MV-4-11 (cell line): ENCODE data around the gene APBA3.
A peak's percentile ranks its signal among the peaks of the same experiment; 100 is the strongest.

Source experiments
- DNase-seq: peaks from one replicate; lab custom pipeline; 2025; lab: John Stamatoyannopoulos, UW

The APBA3 gene

GRCh38 chr19:3761382-3762129 is at the start of gene APBA3:
APBA3 (minus strand) TSS chr19:3761692; CDS start chr19:3760264, 1,428 bp downstream.
- DNase-seq = peak; percentile 91

- no peak for DNase-seq
Observed at GRCh38 chr19:3810708-3811355, 49.3 kb upstream of the APBA3 start.

GRCh38 chr19:3809881-3810707 is 48.6 kb upstream of the APBA3 start:
- DNase-seq = no peak

- DNase-seq = no peak
Observed at GRCh38 chr19:3808420-3809143, 47.1 kb upstream of the APBA3 start.

GRCh38 chr19:3807574-3808354 is 46.3 kb upstream of the APBA3 start:
- DNase-seq = no peak

GRCh38 chr19:3807131-3807480 is 45.6 kb upstream of the APBA3 start:
- DNase-seq = no peak

GRCh38 chr19:3805859-3806258 is 44.4 kb upstream of the APBA3 start:
- DNase-seq = no peak

- DNase-seq = no peak
Observed at GRCh38 chr19:3804429-3804828, 42.9 kb upstream of the APBA3 start.

- no peak for DNase-seq
Observed at GRCh38 chr19:3803986-3804385, 42.5 kb upstream of the APBA3 start.

GRCh38 chr19:3803114-3803888 is 41.8 kb upstream of the APBA3 start:
- no peak for DNase-seq

- no peak for DNase-seq
Observed at GRCh38 chr19:3801412-3802096, 40.1 kb upstream of the APBA3 start.

- no peak for DNase-seq
Observed at GRCh38 chr19:3800996-3801395, 39.5 kb upstream of the APBA3 start.

GRCh38 chr19:3798137-3798536 is 36.6 kb upstream of the APBA3 start:
- DNase-seq = peak; percentile 52

- DNase-seq = no peak
Observed at GRCh38 chr19:3796358-3796757, 34.9 kb upstream of the APBA3 start.

GRCh38 chr19:3793799-3794198 is 32.3 kb upstream of the APBA3 start:
- DNase-seq = no peak

- DNase-seq = peak; percentile 27
Observed at GRCh38 chr19:3792114-3792513, 30.6 kb upstream of the APBA3 start.

- no peak for DNase-seq
Observed at GRCh38 chr19:3790941-3791340, 29.4 kb upstream of the APBA3 start.

- DNase-seq = no peak
Observed at GRCh38 chr19:3790209-3790734, 28.8 kb upstream of the APBA3 start.

GRCh38 chr19:3788996-3789778 is 27.7 kb upstream of the APBA3 start:
- DNase-seq = no peak
